H1 (cell line): ENCODE measurements around the gene UNC5B. TPM values are rescaled to one million over a fixed set of nuclear protein-coding genes. Genes with fewer than 3 reads are reported as not detected.

ENCODE experiments used
- CTCF ChIA-PET: fragments of 300-600 bp; sonication (Branson Sonifier 250); formaldehyde crosslinking; loops from one replicate; lab custom pipeline; 2021; ENCODE audit not compliant: partially characterized antibody; lab: Charles Lee
- POLR2A ChIA-PET: fragments of 300-600 bp; sonication (Branson Sonifier 250); formaldehyde crosslinking; loops from one replicate; lab custom pipeline; 2021; ENCODE audit warnings: inconsistent platforms; ENCODE audit not compliant: partially characterized antibody; lab: Charles Lee
- DNase-seq, 2 experiments: peaks; one replicate each; pipeline versions ENCODE4 v3.0.0 to v3.0.0-alpha.2; 2010 to 2022; ENCODE audit warnings: low spot score in 2 of 2, low read depth in 1 of 2, mixed read lengths in 1 of 2
- FAIRE-seq: peaks from 2 replicates; lab custom pipeline; 2011; peaks lifted over from hg19 to GRCh38; lab: Jason Lieb, UNC
- H2AFZ ChIP-seq: 2 replicates; pipeline ENCODE4 v1.8.1; 2012; ENCODE audit warnings: low read length, inconsistent platforms
- H2AK5ac ChIP-seq: 2 replicates; pipeline ENCODE4 v1.6.1; 2013; ENCODE audit warnings: low read depth, low read length
- H2BK120ac ChIP-seq: replicated peaks from 2 replicates; pipeline ENCODE3; 2013; ENCODE audit warnings: low read depth, low read length, inconsistent platforms
- H2BK12ac ChIP-seq: 2 replicates; pipeline ENCODE4 v1.6.1; 2013; ENCODE audit warnings: low read depth, low read length
- H2BK15ac ChIP-seq: 2 replicates; pipeline ENCODE4 v1.6.1; 2013; ENCODE audit warnings: low read length
- H2BK20ac ChIP-seq: 2 replicates; pipeline ENCODE4 v1.6.1; 2013; ENCODE audit warnings: low read length
- H2BK5ac ChIP-seq: 2 replicates; pipeline ENCODE4 v1.6.1; 2013; ENCODE audit warnings: low read depth, low read length
- H3K14ac ChIP-seq: 2 replicates; pipeline ENCODE4 v1.6.1; 2013; ENCODE audit warnings: inconsistent platforms; ENCODE audit not compliant: insufficient read length
- H3K18ac ChIP-seq: 2 replicates; pipeline ENCODE4 v1.6.1; 2013; ENCODE audit warnings: low read length; ENCODE audit errors: extremely low read depth
- H3K23ac ChIP-seq: 2 replicates; pipeline ENCODE4 v1.6.1; 2013; ENCODE audit warnings: inconsistent platforms; ENCODE audit not compliant: insufficient read length
- H3K23me2 ChIP-seq: 2 replicates; pipeline ENCODE4 v1.6.1; 2013; ENCODE audit warnings: low read depth, low read length
- H3K27ac ChIP-seq: 2 replicates; pipeline ENCODE4 v1.6.1; 2011; ENCODE audit warnings: low read depth, low read length, inconsistent platforms
- H3K27me3 ChIP-seq, 4 experiments: replicated peaks in 1 of 4; 1 replicate in 1 of 4; 2 replicates in 3 of 4; pipeline versions ENCODE4 v1.6.1 to v1.8.1; 2011 to 2013; ENCODE audit warnings: low read length in 3 of 4, mild to moderate bottlenecking in 3 of 4, inconsistent platforms in 2 of 4, mixed read lengths in 2 of 4, moderate library complexity in 1 of 4; ENCODE audit not compliant: control insufficient read depth in 3 of 4, insufficient read depth in 3 of 4; ENCODE audit errors: extremely low read depth in 1 of 4
- H3K36me3 ChIP-seq, 4 experiments: 2 replicates each; pipeline versions ENCODE4 v1.6.1 to v1.8.1; 2011 to 2013; ENCODE audit warnings: mild to moderate bottlenecking in 4 of 4, low read length in 3 of 4, moderate library complexity in 2 of 4, control low read depth in 1 of 4, inconsistent platforms in 1 of 4; ENCODE audit not compliant: insufficient read depth in 4 of 4, control insufficient read depth in 2 of 4
- H3K4ac ChIP-seq: replicated peaks from 2 replicates; pipeline ENCODE3; 2013; ENCODE audit warnings: low read length, low read depth, mixed read lengths, inconsistent platforms; ENCODE audit not compliant: insufficient read length
- H3K4me1 ChIP-seq, 4 experiments: replicated peaks in 1 of 4; 1 replicate in 1 of 4; 2 replicates in 3 of 4; pipeline versions ENCODE4 v1.6.1 to v1.8.1; 2011 to 2013; ENCODE audit warnings: low read length in 3 of 4, inconsistent platforms in 2 of 4, mixed read lengths in 1 of 4; ENCODE audit not compliant: insufficient read depth in 4 of 4, control insufficient read depth in 3 of 4
- H3K4me2 ChIP-seq, 2 experiments: 2 replicates each; pipeline versions ENCODE4 v1.6.1 to v1.8.1; 2011 to 2013; ENCODE audit warnings: low read depth in 2 of 2, low read length in 2 of 2, control low read depth in 1 of 2, inconsistent platforms in 1 of 2, mild to moderate bottlenecking in 1 of 2; ENCODE audit not compliant: insufficient read depth in 1 of 2
- H3K4me3 ChIP-seq, 4 experiments: fragments of 200-600, 300-600 bp in 1 of 4; sonication (generic), shearing (Covaris generic), sonication (Bioruptor Twin) in 1 of 4; 2 replicates each; pipeline versions ENCODE4 v1.5.1 to v1.8.1; 2011 to 2016; ENCODE audit warnings: low read length in 4 of 4, low read depth in 3 of 4, control low read depth in 2 of 4, inconsistent platforms in 2 of 4, mild to moderate bottlenecking in 2 of 4, mixed read lengths in 1 of 4, moderate library complexity in 1 of 4; ENCODE audit not compliant: insufficient read depth in 2 of 4; ENCODE audit errors: extremely low read depth in 1 of 4
- H3K56ac ChIP-seq: replicated peaks from 2 replicates; pipeline ENCODE3; 2013; ENCODE audit warnings: low read depth, mild to moderate bottlenecking, mixed read lengths, low read length, inconsistent platforms; ENCODE audit not compliant: insufficient read length
- H3K79me1 ChIP-seq: 2 replicates; pipeline ENCODE4 v1.6.1; 2013; ENCODE audit warnings: low read depth, low read length, control low read depth
- H3K79me2 ChIP-seq, 2 experiments: 2 replicates each; pipeline versions ENCODE4 v1.6.1 to v1.8.1; 2012 to 2013; ENCODE audit warnings: low read length in 2 of 2, mild to moderate bottlenecking in 2 of 2, inconsistent platforms in 1 of 2; ENCODE audit not compliant: insufficient read depth in 2 of 2, control insufficient read depth in 1 of 2
- H3K9ac ChIP-seq, 4 experiments: replicated peaks in 1 of 4; 1 replicate in 1 of 4; 2 replicates in 3 of 4; pipeline versions ENCODE4 v1.6.1 to v1.8.1; 2011 to 2013; ENCODE audit warnings: low read depth in 3 of 4, low read length in 3 of 4, control low read depth in 2 of 4, mild to moderate bottlenecking in 2 of 4, moderate library complexity in 2 of 4, inconsistent platforms in 1 of 4; ENCODE audit errors: extremely low read depth in 1 of 4
- H3K9me3 ChIP-seq, 2 experiments: 2 replicates each; pipeline versions ENCODE4 v1.6.1 to v1.8.1; 2012 to 2013; ENCODE audit warnings: mild to moderate bottlenecking in 2 of 2, moderate library complexity in 2 of 2, control low read depth in 1 of 2, inconsistent platforms in 1 of 2, low read depth in 1 of 2, low read length in 1 of 2, mixed read lengths in 1 of 2; ENCODE audit not compliant: insufficient read depth in 2 of 2
- H4K20me1 ChIP-seq, 2 experiments: replicated peaks in 1 of 2; 2 replicates each; pipeline versions ENCODE3 to v1.8.1; 2011 to 2013; ENCODE audit warnings: inconsistent platforms in 2 of 2, low read length in 2 of 2, mild to moderate bottlenecking in 1 of 2; ENCODE audit not compliant: insufficient read depth in 2 of 2, control insufficient read depth in 1 of 2
- H4K5ac ChIP-seq: 2 replicates; pipeline ENCODE4 v1.6.1; 2013; ENCODE audit warnings: low read length, low read depth, mixed read lengths, inconsistent platforms; ENCODE audit not compliant: insufficient read length
- H4K8ac ChIP-seq: 2 replicates; pipeline ENCODE4 v1.8.0; 2013; ENCODE audit warnings: mild to moderate bottlenecking, moderate library complexity, low read length, inconsistent platforms; ENCODE audit not compliant: insufficient read depth; ENCODE audit errors: extremely low read depth
- H4K91ac ChIP-seq: replicated peaks from 2 replicates; pipeline ENCODE3; 2013; ENCODE audit warnings: low read length, mixed read lengths, inconsistent platforms; ENCODE audit not compliant: insufficient read length
- BRCA1 ChIP-seq: IDR thresholded peaks from 2 replicates; pipeline ENCODE4 v1.6.1; 2012; ENCODE audit warnings: low read depth, low read length, improper control_type of control experiment
- EGR1 ChIP-seq: IDR thresholded peaks from 2 replicates; pipeline ENCODE4 v1.6.1; 2011; ENCODE audit warnings: low read depth, low read length, borderline replicate concordance
- EZH2 ChIP-seq: fragments of 200-600 bp; sonication (generic); IDR thresholded peaks from 2 replicates; pipeline ENCODE4 v1.7.1; 2012; ENCODE audit warnings: low read depth, mild to moderate bottlenecking, moderate library complexity, low read length, inconsistent platforms; ENCODE audit not compliant: severe bottlenecking
- FOSL1 ChIP-seq: IDR thresholded peaks from 2 replicates; pipeline ENCODE4 v1.6.1; 2011; ENCODE audit warnings: mild to moderate bottlenecking, low read depth, low read length, moderate library complexity; ENCODE audit not compliant: insufficient read depth
- JUND ChIP-seq: IDR thresholded peaks from 2 replicates; pipeline ENCODE4 v1.6.1; 2011; ENCODE audit warnings: mild to moderate bottlenecking, improper control_type of control experiment, low read length
- KDM5A ChIP-seq: fragments of 200-600 bp; IDR thresholded peaks from 2 replicates; pipeline ENCODE4 v1.7.1; 2012; ENCODE audit warnings: mild to moderate bottlenecking, low read length, inconsistent platforms, mixed read lengths
- NANOG ChIP-seq: IDR thresholded peaks from 2 replicates; pipeline ENCODE4 v1.6.1; 2011; ENCODE audit warnings: low read length, low read depth, mild to moderate bottlenecking, inconsistent platforms; ENCODE audit not compliant: insufficient read depth, poor library complexity, severe bottlenecking
- RFX5 ChIP-seq: IDR thresholded peaks from 2 replicates; pipeline ENCODE4 v1.6.1; 2011; ENCODE audit warnings: low read depth, low read length, improper control_type of control experiment, borderline replicate concordance
- TAF7 ChIP-seq: optimal IDR thresholded peaks from 2 replicates; pipeline ENCODE3; 2011; ENCODE audit warnings: low read depth, mild to moderate bottlenecking, inconsistent platforms, low read length, moderate library complexity, borderline replicate concordance
- USF2 ChIP-seq: IDR thresholded peaks from 2 replicates; pipeline ENCODE4 v1.6.1; 2011; ENCODE audit warnings: low read length, improper control_type of control experiment
- WGBS, 2 experiments: shearing (Covaris generic) in 1 of 2; methylation state at CpG; one replicate each; pipeline versions ENCODE4 v1.1.6 to v1.1.7; 2013 to 2015; ENCODE audit warnings: low lambda C conversion rate in 2 of 2, mixed read lengths in 2 of 2, inconsistent platforms in 1 of 2, low coverage in 1 of 2, missing lambda C conversion rate in 1 of 2; ENCODE audit not compliant: insufficient replicate concordance in 2 of 2, insufficient coverage in 1 of 2, insufficient read length in 1 of 2; ENCODE audit errors: extremely low coverage in 1 of 2, missing lambda C conversion rate in 1 of 2; 5-methylcytosine and 5-hydroxymethylcytosine counted together
- polyA plus RNA-seq, 7 experiments: library from polyadenylated mRNA; depleted of rRNA in 3 of 7; stranded (reverse) in 5 of 7; unstranded in 2 of 7; fragments of >200 nt in 5 of 7; fragments of 200-250 nt in 2 of 7; gene quantifications; 1 replicate in 5 of 7; 2 replicates in 1 of 7; 4 replicates in 1 of 7; pipeline versions ENCODE4 v1.2.1 to v1.2.3, GENCODE V29; 2011 to 2013; ENCODE audit warnings: missing spikeins in 2 of 7, mixed read lengths in 2 of 7
- total RNA-seq: library from RNA; stranded (reverse); fragmentation: NEBNext Ultra II Directional; extraction: Animal tissue kit (Norgen Biotek cat#: 25700); gene quantifications from 2 replicates; pipeline ENCODE4 v1.2.1, GENCODE V29; 2021

UNC5B gene
- total and polyA plus RNA-seq, 2 of the 8 experiments (the other 6 are each of a cell fraction or from before 2014, with no cell fraction given), result 27.9 to 31.8 TPM

GRCh38 chr10:71251319-71251718 is 38.9 kb downstream of the UNC5B start:
- Histone ChIP-seq H3K56ac (no peak overlapping the region), H2BK15ac (no peak overlapping the region), H2AFZ (no peak overlapping the region), H3K18ac (no peak overlapping the region), H2BK5ac (no peak overlapping the region), H3K4me2 (no peak overlapping the region), H3K23ac (no peak overlapping the region), H4K8ac (no peak overlapping the region), H3K14ac (no peak overlapping the region), H3K9me3 (no peaks in the 10 kb centered on the region), H3K79me1 (peaks cover 6% of the 10 kb centered on the region), H3K23me2 (no peaks in the 10 kb centered on the region), H4K5ac (no peak overlapping the region), H4K91ac (no peak overlapping the region), H3K27ac (no peak overlapping the region), H2BK20ac (no peak overlapping the region), H3K79me2 (peaks cover 0 to 3% of the 10 kb centered on the region in 2 experiments; a peak in 1 of 4 replicates), H3K9ac (no peak overlapping the region), H3K36me3 (no peaks in the 10 kb centered on the region), H3K4me1 (peaks cover 13 to 25% (median 19%) of the 10 kb centered on the region in 4 experiments), H2BK12ac (no peak overlapping the region), H3K27me3 (no peaks in the 10 kb centered on the region), H3K4ac (no peak overlapping the region), H2BK120ac (no peak overlapping the region)
- 91% methylated on average over 6 of the region's 6 CpGs; no CpG with 5 or more reads in 1 of the 2 experiments for WGBS, 2 experiments
- CTCF ChIA-PET, result interaction anchor here (0.8 kb wide), 1 partner anchor 8 kb away, joined by 3 read pairs; no protein-coding TSS in a partner anchor
- FAIRE-seq, result no peak
- POLR2A ChIA-PET, result interaction anchor here (1.3 kb wide), 1 partner anchor 8 kb away, joined by 4 read pairs; no protein-coding TSS in a partner anchor
- DNase-seq, result no peak
- no peak for TF ChIP-seq EZH2
- TF ChIP-seq KDM5A, result no peak
- no peak for TF ChIP-seq FOSL1
- no peak for TF ChIP-seq TAF7
- TF ChIP-seq BRCA1, result no peak
- TF ChIP-seq NANOG, result no peak
- no peak for TF ChIP-seq RFX5
- TF ChIP-seq USF2, result no peak
- TF ChIP-seq EGR1, result no peak
- no peak for TF ChIP-seq JUND
- TF ChIP-seq, all 59 proteins: peak for 0
- no peak overlapping the region for H2AK5ac ChIP-seq
- H4K20me1 ChIP-seq, result peaks cover 2 to 8% of the 10 kb centered on the region in 2 experiments
- H3K4me3 ChIP-seq, result no peak overlapping the region
